Cardiac fibroblast (primary cell): Measurements from ENCODE around the gene TRPV4.

Experiments
- DNase-seq, 2 donors: peaks; one replicate each; pipeline versions ENCODE4 v3.0.0 to v3.0.0-alpha.2; 2010; ENCODE audit warnings: low read depth in 2 of 2
- H3K4me3 ChIP-seq, 2 donors: replicated peaks in 1 of 2; 1 replicate in 1 of 2; 2 replicates in 1 of 2; pipeline ENCODE4 v1.5.1; 2011; ENCODE audit warnings: low read depth in 2 of 2, low read length in 2 of 2, mild to moderate bottlenecking in 2 of 2, moderate library complexity in 1 of 2
- TF ChIP-seq, protein P1 (sequence below): IDR thresholded peaks from one replicate; pipeline ENCODE4 v1.5.1; 2011; ENCODE audit warnings: low read depth, mild to moderate bottlenecking, low read length, inconsistent platforms

TRPV4 gene

GRCh38 chr12:109781668-109782325, 51.4 kb downstream of the TRPV4 start:
- no peak overlapping the region for H3K4me3 ChIP-seq
- no peak for DNase-seq
- TF ChIP-seq, protein P1, sequence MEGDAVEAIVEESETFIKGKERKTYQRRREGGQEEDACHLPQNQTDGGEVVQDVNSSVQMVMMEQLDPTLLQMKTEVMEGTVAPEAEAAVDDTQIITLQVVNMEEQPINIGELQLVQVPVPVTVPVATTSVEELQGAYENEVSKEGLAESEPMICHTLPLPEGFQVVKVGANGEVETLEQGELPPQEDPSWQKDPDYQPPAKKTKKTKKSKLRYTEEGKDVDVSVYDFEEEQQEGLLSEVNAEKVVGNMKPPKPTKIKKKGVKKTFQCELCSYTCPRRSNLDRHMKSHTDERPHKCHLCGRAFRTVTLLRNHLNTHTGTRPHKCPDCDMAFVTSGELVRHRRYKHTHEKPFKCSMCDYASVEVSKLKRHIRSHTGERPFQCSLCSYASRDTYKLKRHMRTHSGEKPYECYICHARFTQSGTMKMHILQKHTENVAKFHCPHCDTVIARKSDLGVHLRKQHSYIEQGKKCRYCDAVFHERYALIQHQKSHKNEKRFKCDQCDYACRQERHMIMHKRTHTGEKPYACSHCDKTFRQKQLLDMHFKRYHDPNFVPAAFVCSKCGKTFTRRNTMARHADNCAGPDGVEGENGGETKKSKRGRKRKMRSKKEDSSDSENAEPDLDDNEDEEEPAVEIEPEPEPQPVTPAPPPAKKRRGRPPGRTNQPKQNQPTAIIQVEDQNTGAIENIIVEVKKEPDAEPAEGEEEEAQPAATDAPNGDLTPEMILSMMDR: no peak

DNA sequence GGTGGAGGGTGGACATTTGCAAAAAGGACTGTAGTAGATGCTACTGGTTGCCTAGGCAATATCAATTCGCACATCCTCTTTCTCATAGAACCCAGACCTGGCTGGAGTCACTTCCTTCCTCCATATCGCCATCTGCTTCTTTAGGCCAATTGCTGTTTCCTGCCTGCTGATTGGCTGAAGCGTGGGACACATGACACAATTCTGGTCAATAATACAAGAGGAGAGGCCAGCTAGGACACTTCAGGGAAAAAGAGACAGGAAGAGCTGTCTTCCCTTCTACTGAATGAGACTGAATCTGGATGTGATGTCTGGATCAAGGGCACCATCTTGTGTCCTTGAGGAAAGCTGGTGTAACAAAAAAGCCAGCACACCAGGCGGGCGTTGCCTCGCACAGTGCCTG, 53.8 kb downstream of the TRPV4 start:
- no peak overlapping the region for H3K4me3 ChIP-seq
- TF ChIP-seq, protein P1: no peak
- peak in 1 of 2 donors; percentile 9 for DNase-seq

DNA sequence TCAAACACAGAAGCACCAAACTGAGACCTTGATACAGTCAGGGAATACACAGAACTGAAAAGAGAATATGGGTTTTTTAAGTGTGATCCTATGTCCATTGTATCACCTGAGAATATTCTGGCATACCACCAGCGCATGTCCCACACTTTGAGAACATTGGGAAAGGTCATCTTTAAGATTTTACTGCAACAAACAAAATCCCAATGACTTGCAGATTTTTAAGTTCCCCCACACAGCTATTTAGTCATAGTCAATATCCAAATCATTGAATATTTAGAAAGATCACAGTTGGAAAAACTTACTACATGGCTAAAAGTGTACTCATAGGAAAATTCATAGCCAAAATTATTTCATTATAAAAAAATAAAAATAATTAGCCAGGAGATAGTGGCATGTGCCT, 54.5 kb downstream of the TRPV4 start:
- TF ChIP-seq, protein P1: no peak
- no peak for DNase-seq
- H3K4me3 ChIP-seq: no peak overlapping the region

DNA sequence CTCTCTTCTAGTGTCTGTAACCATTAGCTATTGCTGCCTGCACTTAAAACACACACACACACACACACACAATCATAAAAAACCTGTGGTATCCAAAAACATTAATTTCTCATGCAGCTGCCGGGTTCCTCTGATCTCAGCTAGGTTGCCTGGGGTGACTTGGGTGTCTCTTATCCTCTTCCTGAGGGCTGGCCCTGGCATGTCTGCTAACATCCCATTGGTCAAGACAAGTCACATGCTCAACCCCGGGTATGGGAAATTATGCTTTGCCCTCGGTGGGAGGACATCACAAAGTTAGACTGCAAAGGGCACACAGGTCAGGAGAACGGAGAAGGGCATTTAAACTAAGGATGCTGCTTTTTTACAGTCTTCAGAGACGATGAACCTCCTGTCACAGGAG, 55.7 kb downstream of the TRPV4 start:
- TF ChIP-seq, protein P1: no peak
- no peak overlapping the region for H3K4me3 ChIP-seq
- peak; percentile 16 to 38 for DNase-seq

- no peak overlapping the region for H3K4me3 ChIP-seq
- TF ChIP-seq, protein P1: no peak
- DNase-seq: no peak
These were observed 56.6 kb downstream of the TRPV4 start for GRCh38 chr12:109776624-109777023.

GRCh38 chr12:109775172-109775881, 57.9 kb downstream of the TRPV4 start:
- no peak overlapping the region for H3K4me3 ChIP-seq
- TF ChIP-seq, protein P1: peak; percentile 94
- peak; percentile 73 to 75 for DNase-seq
